GM12875 (cell line): ENCODE data around the gene VSIG10L.

Experiments used
- H3K4me3 ChIP-seq: one replicate; pipeline ENCODE4 v1.5.1; 2011; ENCODE audit warnings: low read depth, low read length, control low read depth
- CTCF ChIP-seq: IDR thresholded peaks from 2 replicates; pipeline ENCODE4 v1.5.1; 2011; ENCODE audit warnings: low read depth, mild to moderate bottlenecking, control low read depth, inconsistent platforms, low read length, moderate library complexity, borderline replicate concordance; ENCODE audit not compliant: insufficient read depth

VSIG10L gene

GRCh38 chr19:51337861-51338562 is 3.9 kb downstream of the VSIG10L start:
- no peak overlapping the region for H3K4me3 ChIP-seq
- TF ChIP-seq CTCF, result no peak

- no peak for TF ChIP-seq CTCF
- H3K4me3 ChIP-seq, result no peak overlapping the region
Observed at GRCh38 chr19:51337141-51337860, 4.6 kb downstream of the VSIG10L start.

GRCh38 chr19:51333836-51334460 is 8.0 kb downstream of the VSIG10L start:
- no peak for TF ChIP-seq CTCF
- H3K4me3 ChIP-seq, result no peak overlapping the region

- no peak overlapping the region for H3K4me3 ChIP-seq
- no peak for TF ChIP-seq CTCF
Observed at GRCh38 chr19:51331716-51332115, 10.2 kb downstream of the VSIG10L start.

GRCh38 chr19:51331193-51331592 is 10.7 kb downstream of the VSIG10L start:
- TF ChIP-seq CTCF, result no peak
- no peak overlapping the region for H3K4me3 ChIP-seq

GRCh38 chr19:51330366-51330765 is 11.6 kb downstream of the VSIG10L start:
- H3K4me3 ChIP-seq, result no peak overlapping the region
- TF ChIP-seq CTCF, result no peak

- H3K4me3 ChIP-seq, result no peak overlapping the region
Observed at GRCh38 chr19:51329411-51329810, 12.5 kb downstream of the VSIG10L start.

More at GRCh38 chr19:51329411-51329810, 12.5 kb downstream of the VSIG10L start:
- no peak for TF ChIP-seq CTCF
